ENCODE results near the gene OTUD1.

Gene OTUD1

GRCh38 chr10:23467548-23467947 is 28.7 kb downstream of the OTUD1 start:
- no peak for DNase-seq (ENCODE audit: low spot score)

- DNase-seq (ENCODE audit: low spot score) = no peak
Observed at GRCh38 chr10:23469596-23470237, 30.8 kb downstream of the OTUD1 start.

DNA sequence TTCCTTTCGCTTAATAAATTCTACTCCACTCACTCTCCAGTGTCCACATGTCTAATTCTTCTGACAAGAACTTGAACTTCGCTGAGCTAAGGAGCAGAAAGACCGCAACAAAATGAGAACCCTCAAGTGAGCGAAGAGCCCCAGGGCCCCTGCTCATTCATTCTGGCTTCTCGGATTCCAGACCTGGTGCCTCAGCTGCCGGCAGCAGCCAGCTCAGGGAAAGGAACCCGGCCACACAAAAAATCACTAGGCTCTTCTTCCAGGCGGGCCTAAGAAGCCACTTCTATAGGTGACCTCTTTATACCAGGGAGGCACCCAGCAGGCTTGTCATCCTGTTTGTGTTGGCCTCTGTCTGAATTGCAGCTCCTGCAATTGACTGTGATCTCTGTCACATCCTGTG is 33.3 kb downstream of the OTUD1 start:
- DNase-seq (ENCODE audit: low spot score) = no peak

DNA sequence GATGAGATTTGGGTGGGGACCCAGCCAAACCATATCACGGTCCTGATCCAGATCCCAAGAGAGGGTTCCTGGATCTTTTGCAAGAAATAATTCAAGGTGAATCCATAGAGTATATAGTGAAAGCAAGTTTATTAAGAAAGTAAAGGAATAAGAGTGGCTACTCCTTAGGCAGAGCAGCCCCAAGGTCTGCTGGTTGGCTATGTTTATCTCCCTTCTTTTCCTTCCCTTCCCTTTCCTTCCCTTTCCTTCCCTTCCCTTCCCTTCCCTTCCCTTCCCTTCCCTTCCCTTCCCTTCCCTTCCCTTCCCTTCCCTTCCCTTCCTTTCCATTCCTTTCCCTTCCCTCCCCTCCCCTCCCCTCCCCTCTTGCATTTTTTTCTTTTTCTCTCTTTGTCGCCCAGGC is 35.2 kb downstream of the OTUD1 start:
- DNase-seq (ENCODE audit: low spot score) = no peak

DNA sequence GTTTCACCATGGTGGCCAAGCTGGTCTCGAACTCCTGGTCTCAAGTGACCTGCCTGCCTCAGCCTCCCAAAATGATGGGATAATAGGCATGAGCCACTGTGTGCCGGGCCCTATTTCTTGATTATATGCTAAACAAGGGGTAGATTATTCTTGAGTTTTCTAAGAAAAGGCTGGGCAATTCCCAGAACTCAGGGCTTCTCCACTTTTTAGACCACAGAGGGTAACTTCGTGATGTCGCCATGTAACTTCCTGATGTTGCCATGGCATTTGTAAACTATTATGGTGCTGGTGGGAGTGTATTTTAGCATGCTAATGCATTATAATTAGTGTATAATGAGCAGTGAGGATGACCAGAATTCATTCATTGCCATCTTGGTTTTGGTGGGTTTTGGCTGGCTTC is 35.8 kb downstream of the OTUD1 start:
- DNase-seq (ENCODE audit: low spot score) = no peak

- DNase-seq (ENCODE audit: low spot score) = no peak
Observed at GRCh38 chr10:23478570-23478969, 39.7 kb downstream of the OTUD1 start.

- no peak for DNase-seq (ENCODE audit: low spot score)
Observed at GRCh38 chr10:23479798-23480473, 41.1 kb downstream of the OTUD1 start.

- DNase-seq (ENCODE audit: low spot score) = no peak
Observed at GRCh38 chr10:23481363-23481961, 42.6 kb downstream of the OTUD1 start.

- DNase-seq (ENCODE audit: low spot score) = no peak
Observed at GRCh38 chr10:23490115-23490514, 51.2 kb downstream of the OTUD1 start.
